GM12865 (cell line): ENCODE measurements around the gene SLC26A5.
"Not testable (repeated sequence)": the region's sequence is repeated elsewhere in the genome, so short reads cannot be mapped to it uniquely, and the experiment has no call there.

Experiments used
- DNase-seq: peaks from one replicate; pipeline ENCODE4 v3.0.0; 2010; ENCODE audit warnings: low read depth
- H3K4me3 ChIP-seq: 2 replicates; pipeline ENCODE4 v1.5.1; 2011; ENCODE audit warnings: mild to moderate bottlenecking, low read depth, low read length, control low read depth
- TF ChIP-seq, protein P1 (sequence below): IDR thresholded peaks from 2 replicates; pipeline ENCODE4 v1.5.1; 2011; ENCODE audit warnings: low read length, control low read depth, low read depth, inconsistent platforms; ENCODE audit not compliant: insufficient read depth; ENCODE audit errors: missing control alignments

Gene SLC26A5

DNA sequence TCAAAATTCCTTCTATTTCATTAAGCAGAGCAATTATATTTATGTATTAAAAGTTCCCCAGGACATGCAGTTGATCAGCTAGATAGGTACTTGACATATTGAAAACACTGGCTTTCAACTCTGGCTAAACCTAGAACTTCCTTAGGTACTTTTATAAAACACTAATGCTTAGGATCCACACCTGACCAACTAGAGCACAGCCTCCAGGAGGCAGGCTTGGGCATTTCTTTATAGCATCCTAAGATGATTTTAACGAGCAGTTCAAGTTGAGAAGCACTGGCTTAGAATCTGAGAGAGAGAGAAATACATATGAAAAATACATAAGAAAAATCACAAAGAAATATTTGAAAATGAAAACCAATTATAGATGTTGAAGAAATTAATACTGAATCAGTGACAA lies 20.8 kb downstream of the SLC26A5 start:
- TF ChIP-seq, protein P1, sequence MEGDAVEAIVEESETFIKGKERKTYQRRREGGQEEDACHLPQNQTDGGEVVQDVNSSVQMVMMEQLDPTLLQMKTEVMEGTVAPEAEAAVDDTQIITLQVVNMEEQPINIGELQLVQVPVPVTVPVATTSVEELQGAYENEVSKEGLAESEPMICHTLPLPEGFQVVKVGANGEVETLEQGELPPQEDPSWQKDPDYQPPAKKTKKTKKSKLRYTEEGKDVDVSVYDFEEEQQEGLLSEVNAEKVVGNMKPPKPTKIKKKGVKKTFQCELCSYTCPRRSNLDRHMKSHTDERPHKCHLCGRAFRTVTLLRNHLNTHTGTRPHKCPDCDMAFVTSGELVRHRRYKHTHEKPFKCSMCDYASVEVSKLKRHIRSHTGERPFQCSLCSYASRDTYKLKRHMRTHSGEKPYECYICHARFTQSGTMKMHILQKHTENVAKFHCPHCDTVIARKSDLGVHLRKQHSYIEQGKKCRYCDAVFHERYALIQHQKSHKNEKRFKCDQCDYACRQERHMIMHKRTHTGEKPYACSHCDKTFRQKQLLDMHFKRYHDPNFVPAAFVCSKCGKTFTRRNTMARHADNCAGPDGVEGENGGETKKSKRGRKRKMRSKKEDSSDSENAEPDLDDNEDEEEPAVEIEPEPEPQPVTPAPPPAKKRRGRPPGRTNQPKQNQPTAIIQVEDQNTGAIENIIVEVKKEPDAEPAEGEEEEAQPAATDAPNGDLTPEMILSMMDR = no peak
- no peak overlapping the region for H3K4me3 ChIP-seq
- DNase-seq = no peak

DNA sequence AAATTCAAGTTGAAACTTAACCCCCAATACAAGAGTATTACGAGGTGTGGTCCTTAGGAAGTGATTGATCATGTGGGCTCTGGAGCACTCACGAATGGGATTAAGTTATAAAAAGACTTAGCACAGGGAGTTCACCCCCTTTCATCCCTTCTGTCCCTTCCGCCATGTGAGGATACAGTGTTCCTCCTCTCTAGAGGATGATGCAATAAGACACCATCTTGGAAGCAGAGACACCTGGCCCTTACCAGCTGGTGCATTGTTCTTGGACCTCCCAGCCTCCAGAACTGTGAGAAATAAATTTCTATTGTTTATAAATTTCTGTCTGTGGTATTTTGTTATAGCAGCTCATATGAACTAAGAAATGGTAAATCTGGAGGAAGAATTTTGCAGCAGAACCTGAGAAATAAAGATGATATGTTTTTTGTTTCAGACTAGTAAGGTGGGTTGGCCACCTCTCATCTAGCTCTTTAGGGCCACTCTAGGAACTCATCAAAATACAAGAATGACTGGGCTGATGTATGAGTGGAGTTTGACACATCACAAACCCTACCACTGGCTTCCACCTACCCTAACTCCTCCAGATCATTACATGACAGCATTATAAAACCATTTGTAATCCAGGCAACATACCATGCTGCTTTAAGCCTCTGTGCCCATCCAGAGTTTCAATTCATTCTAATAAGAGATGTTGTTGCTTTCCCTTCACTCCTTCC lies 22.4 kb downstream of the SLC26A5 start:
- no peak overlapping the region for H3K4me3 ChIP-seq
- TF ChIP-seq, protein P1 = no peak
- DNase-seq = no peak

DNA sequence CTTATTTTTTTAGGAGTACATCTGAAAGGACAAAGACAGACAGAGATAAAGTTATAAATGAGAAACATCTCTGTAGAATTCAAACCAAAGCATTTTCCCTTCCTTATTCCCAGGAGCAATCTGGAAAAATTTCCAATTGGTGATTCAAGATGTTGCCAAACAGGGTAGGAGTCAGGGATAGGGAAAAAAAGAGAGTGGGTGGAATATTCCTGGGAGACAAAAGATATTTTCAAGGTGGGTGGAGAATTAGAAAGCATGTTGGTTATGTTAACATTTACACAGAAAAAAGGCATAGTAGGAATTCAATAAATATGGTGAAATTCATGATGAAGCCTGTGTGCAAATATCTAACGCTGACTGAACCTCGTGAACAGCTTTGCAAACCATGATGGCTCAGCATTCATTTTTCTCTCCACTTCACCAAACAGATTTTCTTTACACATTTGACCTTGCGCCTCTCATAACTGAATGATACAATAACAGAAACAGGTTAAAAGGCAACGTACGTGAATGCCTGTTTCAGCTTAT lies 25.1 kb downstream of the SLC26A5 start:
- TF ChIP-seq, protein P1 = no peak
- H3K4me3 ChIP-seq = no peak overlapping the region
- DNase-seq = no peak

DNA sequence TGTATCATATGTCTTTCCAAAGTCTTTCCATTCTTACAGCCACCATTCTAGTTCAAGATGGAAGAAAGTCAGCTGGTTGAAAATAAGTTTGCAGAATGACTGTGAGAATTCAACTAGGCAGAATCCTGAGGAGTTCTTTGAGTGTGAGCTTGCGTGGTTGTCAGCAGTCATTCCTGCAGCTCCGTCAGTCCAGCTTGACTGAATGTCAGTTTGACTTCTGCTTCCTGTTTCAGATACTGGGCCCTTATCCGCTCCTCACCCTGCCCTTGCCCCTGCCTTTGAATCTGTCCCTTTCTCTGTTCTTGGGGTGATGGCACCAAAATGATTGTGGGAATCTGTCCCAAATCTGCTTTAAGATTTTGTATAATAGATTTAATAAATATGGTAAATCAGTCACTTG lies 27.8 kb downstream of the SLC26A5 start:
- no peak overlapping the region for H3K4me3 ChIP-seq
- TF ChIP-seq, protein P1 = no peak
- DNase-seq = no peak

DNA sequence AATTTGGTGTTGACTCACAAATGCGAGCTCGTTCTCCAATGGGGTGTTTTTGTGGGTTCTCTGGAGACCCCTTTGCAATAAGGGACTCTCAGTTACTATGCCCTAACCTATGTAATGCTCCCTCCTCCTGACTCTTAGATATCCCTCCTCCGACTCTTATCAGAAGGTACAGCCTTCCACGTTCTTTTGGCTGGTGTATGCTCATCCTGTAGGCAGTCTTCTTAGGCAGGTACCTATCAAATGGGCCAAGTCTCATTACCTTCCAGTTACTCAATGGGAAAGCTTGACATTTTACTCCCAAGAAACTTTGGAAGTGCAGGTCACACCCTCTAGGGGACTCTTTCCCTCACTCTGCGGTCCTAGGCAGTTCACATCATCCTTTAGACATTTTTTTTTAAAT lies 32.6 kb downstream of the SLC26A5 start:
- DNase-seq = no peak
- H3K4me3 ChIP-seq = no peak overlapping the region
- TF ChIP-seq, protein P1 = no peak

DNA sequence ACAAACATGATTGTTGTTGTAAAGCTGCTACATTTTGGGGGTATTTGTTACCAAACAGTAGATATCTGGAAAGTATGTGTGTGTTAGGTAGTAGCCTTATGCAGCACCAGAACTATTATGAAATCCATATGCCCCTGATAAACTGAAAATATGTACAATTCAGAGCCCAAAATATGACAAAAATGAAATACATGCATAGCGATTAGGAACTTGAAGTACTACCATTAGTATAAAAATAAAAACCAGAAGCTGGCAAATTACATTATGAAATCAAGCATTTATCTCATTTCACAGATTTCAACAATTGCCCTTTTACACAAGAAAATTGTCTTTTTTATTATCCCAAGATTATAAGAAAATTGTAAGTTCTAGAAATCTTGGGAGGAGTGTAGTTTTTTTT lies 33.9 kb downstream of the SLC26A5 start:
- H3K4me3 ChIP-seq = no peak overlapping the region
- no peak for DNase-seq
- TF ChIP-seq, protein P1 = no peak

DNA sequence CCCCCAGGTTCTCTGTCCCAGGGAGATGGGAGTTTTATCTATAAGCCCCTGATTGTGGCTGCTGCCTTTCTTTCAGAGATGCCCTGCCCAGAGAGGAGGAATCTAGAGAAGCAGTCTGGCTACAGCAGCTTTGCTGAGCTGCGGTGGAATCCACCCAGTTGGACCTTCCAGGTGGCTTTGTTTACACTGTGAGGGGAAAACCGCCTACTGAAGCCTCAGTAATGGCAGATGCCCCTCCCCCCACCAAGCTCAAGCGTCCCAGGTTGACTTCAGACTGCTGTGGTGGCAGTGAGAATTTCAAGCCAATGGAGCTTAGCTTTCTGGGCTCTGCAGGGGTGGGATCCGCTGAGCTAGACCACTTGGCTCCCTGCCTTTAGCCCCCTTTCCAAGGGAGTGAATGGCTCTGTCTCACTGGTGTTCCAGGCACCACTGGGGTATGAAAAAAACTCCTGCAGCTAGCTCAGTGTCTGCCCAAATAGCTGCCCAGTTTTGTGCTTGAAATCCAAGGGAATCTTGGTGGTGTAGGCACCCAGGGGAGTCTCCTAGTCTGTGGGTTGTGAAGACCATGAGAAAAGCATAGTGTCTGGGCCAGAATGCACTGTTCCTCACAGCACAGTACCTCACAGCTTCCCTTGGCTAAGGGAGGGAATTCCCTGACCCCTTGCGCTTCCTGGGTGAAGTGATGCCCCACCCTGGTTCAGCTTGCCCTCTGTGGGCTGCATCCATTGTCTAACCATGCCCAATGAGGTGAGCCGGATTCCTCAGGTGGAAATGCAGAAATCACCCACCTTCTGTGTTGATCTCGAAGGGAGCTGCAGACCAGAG lies 40.0 kb downstream of the SLC26A5 start:
- not testable (repeated sequence) for H3K4me3 ChIP-seq
- DNase-seq = peak; percentile 24

DNA sequence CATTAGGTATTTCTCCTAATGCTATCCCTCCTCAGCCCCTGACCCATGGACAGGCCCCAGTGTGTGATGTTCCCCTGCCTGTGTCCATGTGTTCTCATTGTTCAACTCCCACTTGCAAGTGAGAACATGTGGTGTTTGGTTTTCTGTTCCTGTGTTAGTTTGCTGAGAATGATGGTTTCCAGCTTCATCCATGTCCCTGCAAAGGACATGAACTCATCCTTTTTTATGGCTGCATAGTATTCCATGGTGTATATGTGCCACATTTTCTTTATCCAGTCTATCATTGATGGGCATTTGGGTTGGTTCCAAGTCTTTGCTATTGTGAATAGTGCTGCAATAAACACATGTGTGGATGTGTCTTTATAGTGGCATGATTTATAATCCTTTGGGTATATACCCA lies 46.3 kb downstream of the SLC26A5 start:
- DNase-seq, H3K4me3 ChIP-seq: not testable (repeated sequence)
